H1 (cell line): ENCODE results near the gene PPP1R1B. TPM values are rescaled to one million over a fixed set of nuclear protein-coding genes. Genes with fewer than 3 reads are reported as not detected.

Experiments
- CTCF ChIA-PET: fragments of 300-600 bp; sonication (Branson Sonifier 250); formaldehyde crosslinking; loops from one replicate; lab custom pipeline; 2021; ENCODE audit not compliant: partially characterized antibody; lab: Charles Lee
- POLR2A ChIA-PET: fragments of 300-600 bp; sonication (Branson Sonifier 250); formaldehyde crosslinking; loops from one replicate; lab custom pipeline; 2021; ENCODE audit warnings: inconsistent platforms; ENCODE audit not compliant: partially characterized antibody; lab: Charles Lee
- DNase-seq, 2 experiments: peaks; one replicate each; pipeline versions ENCODE4 v3.0.0 to v3.0.0-alpha.2; 2010 to 2022; ENCODE audit warnings: low spot score in 2 of 2, low read depth in 1 of 2, mixed read lengths in 1 of 2
- FAIRE-seq: peaks from 2 replicates; lab custom pipeline; 2011; peaks lifted over from hg19 to GRCh38; lab: Jason Lieb, UNC
- H2AFZ ChIP-seq: 2 replicates; pipeline ENCODE4 v1.8.1; 2012; ENCODE audit warnings: low read length, inconsistent platforms
- H2AK5ac ChIP-seq: 2 replicates; pipeline ENCODE4 v1.6.1; 2013; ENCODE audit warnings: low read depth, low read length
- H2BK120ac ChIP-seq: replicated peaks from 2 replicates; pipeline ENCODE3; 2013; ENCODE audit warnings: low read depth, low read length, inconsistent platforms
- H2BK12ac ChIP-seq: 2 replicates; pipeline ENCODE4 v1.6.1; 2013; ENCODE audit warnings: low read depth, low read length
- H2BK15ac ChIP-seq: 2 replicates; pipeline ENCODE4 v1.6.1; 2013; ENCODE audit warnings: low read length
- H2BK20ac ChIP-seq: 2 replicates; pipeline ENCODE4 v1.6.1; 2013; ENCODE audit warnings: low read length
- H2BK5ac ChIP-seq: 2 replicates; pipeline ENCODE4 v1.6.1; 2013; ENCODE audit warnings: low read depth, low read length
- H3K14ac ChIP-seq: 2 replicates; pipeline ENCODE4 v1.6.1; 2013; ENCODE audit warnings: inconsistent platforms; ENCODE audit not compliant: insufficient read length
- H3K18ac ChIP-seq: 2 replicates; pipeline ENCODE4 v1.6.1; 2013; ENCODE audit warnings: low read length; ENCODE audit errors: extremely low read depth
- H3K23ac ChIP-seq: 2 replicates; pipeline ENCODE4 v1.6.1; 2013; ENCODE audit warnings: inconsistent platforms; ENCODE audit not compliant: insufficient read length
- H3K23me2 ChIP-seq: 2 replicates; pipeline ENCODE4 v1.6.1; 2013; ENCODE audit warnings: low read depth, low read length
- H3K27ac ChIP-seq: 2 replicates; pipeline ENCODE4 v1.6.1; 2011; ENCODE audit warnings: low read depth, low read length, inconsistent platforms
- H3K27me3 ChIP-seq, 4 experiments: replicated peaks in 1 of 4; 1 replicate in 1 of 4; 2 replicates in 3 of 4; pipeline versions ENCODE4 v1.6.1 to v1.8.1; 2011 to 2013; ENCODE audit warnings: low read length in 3 of 4, mild to moderate bottlenecking in 3 of 4, inconsistent platforms in 2 of 4, mixed read lengths in 2 of 4, moderate library complexity in 1 of 4; ENCODE audit not compliant: control insufficient read depth in 3 of 4, insufficient read depth in 3 of 4; ENCODE audit errors: extremely low read depth in 1 of 4
- H3K36me3 ChIP-seq, 4 experiments: 2 replicates each; pipeline versions ENCODE4 v1.6.1 to v1.8.1; 2011 to 2013; ENCODE audit warnings: mild to moderate bottlenecking in 4 of 4, low read length in 3 of 4, moderate library complexity in 2 of 4, control low read depth in 1 of 4, inconsistent platforms in 1 of 4; ENCODE audit not compliant: insufficient read depth in 4 of 4, control insufficient read depth in 2 of 4
- H3K4ac ChIP-seq: replicated peaks from 2 replicates; pipeline ENCODE3; 2013; ENCODE audit warnings: low read length, low read depth, mixed read lengths, inconsistent platforms; ENCODE audit not compliant: insufficient read length
- H3K4me1 ChIP-seq, 4 experiments: replicated peaks in 1 of 4; 1 replicate in 1 of 4; 2 replicates in 3 of 4; pipeline versions ENCODE4 v1.6.1 to v1.8.1; 2011 to 2013; ENCODE audit warnings: low read length in 3 of 4, inconsistent platforms in 2 of 4, mixed read lengths in 1 of 4; ENCODE audit not compliant: insufficient read depth in 4 of 4, control insufficient read depth in 3 of 4
- H3K4me2 ChIP-seq, 2 experiments: 2 replicates each; pipeline versions ENCODE4 v1.6.1 to v1.8.1; 2011 to 2013; ENCODE audit warnings: low read depth in 2 of 2, low read length in 2 of 2, control low read depth in 1 of 2, inconsistent platforms in 1 of 2, mild to moderate bottlenecking in 1 of 2; ENCODE audit not compliant: insufficient read depth in 1 of 2
- H3K4me3 ChIP-seq, 4 experiments: fragments of 200-600, 300-600 bp in 1 of 4; sonication (generic), shearing (Covaris generic), sonication (Bioruptor Twin) in 1 of 4; 2 replicates each; pipeline versions ENCODE4 v1.5.1 to v1.8.1; 2011 to 2016; ENCODE audit warnings: low read length in 4 of 4, low read depth in 3 of 4, control low read depth in 2 of 4, inconsistent platforms in 2 of 4, mild to moderate bottlenecking in 2 of 4, mixed read lengths in 1 of 4, moderate library complexity in 1 of 4; ENCODE audit not compliant: insufficient read depth in 2 of 4; ENCODE audit errors: extremely low read depth in 1 of 4
- H3K56ac ChIP-seq: replicated peaks from 2 replicates; pipeline ENCODE3; 2013; ENCODE audit warnings: low read depth, mild to moderate bottlenecking, mixed read lengths, low read length, inconsistent platforms; ENCODE audit not compliant: insufficient read length
- H3K79me1 ChIP-seq: 2 replicates; pipeline ENCODE4 v1.6.1; 2013; ENCODE audit warnings: low read depth, low read length, control low read depth
- H3K79me2 ChIP-seq, 2 experiments: 2 replicates each; pipeline versions ENCODE4 v1.6.1 to v1.8.1; 2012 to 2013; ENCODE audit warnings: low read length in 2 of 2, mild to moderate bottlenecking in 2 of 2, inconsistent platforms in 1 of 2; ENCODE audit not compliant: insufficient read depth in 2 of 2, control insufficient read depth in 1 of 2
- H3K9ac ChIP-seq, 4 experiments: replicated peaks in 1 of 4; 1 replicate in 1 of 4; 2 replicates in 3 of 4; pipeline versions ENCODE4 v1.6.1 to v1.8.1; 2011 to 2013; ENCODE audit warnings: low read depth in 3 of 4, low read length in 3 of 4, control low read depth in 2 of 4, mild to moderate bottlenecking in 2 of 4, moderate library complexity in 2 of 4, inconsistent platforms in 1 of 4; ENCODE audit errors: extremely low read depth in 1 of 4
- H3K9me3 ChIP-seq, 2 experiments: 2 replicates each; pipeline versions ENCODE4 v1.6.1 to v1.8.1; 2012 to 2013; ENCODE audit warnings: mild to moderate bottlenecking in 2 of 2, moderate library complexity in 2 of 2, control low read depth in 1 of 2, inconsistent platforms in 1 of 2, low read depth in 1 of 2, low read length in 1 of 2, mixed read lengths in 1 of 2; ENCODE audit not compliant: insufficient read depth in 2 of 2
- H4K20me1 ChIP-seq, 2 experiments: replicated peaks in 1 of 2; 2 replicates each; pipeline versions ENCODE3 to v1.8.1; 2011 to 2013; ENCODE audit warnings: inconsistent platforms in 2 of 2, low read length in 2 of 2, mild to moderate bottlenecking in 1 of 2; ENCODE audit not compliant: insufficient read depth in 2 of 2, control insufficient read depth in 1 of 2
- H4K5ac ChIP-seq: 2 replicates; pipeline ENCODE4 v1.6.1; 2013; ENCODE audit warnings: low read length, low read depth, mixed read lengths, inconsistent platforms; ENCODE audit not compliant: insufficient read length
- H4K8ac ChIP-seq: 2 replicates; pipeline ENCODE4 v1.8.0; 2013; ENCODE audit warnings: mild to moderate bottlenecking, moderate library complexity, low read length, inconsistent platforms; ENCODE audit not compliant: insufficient read depth; ENCODE audit errors: extremely low read depth
- H4K91ac ChIP-seq: replicated peaks from 2 replicates; pipeline ENCODE3; 2013; ENCODE audit warnings: low read length, mixed read lengths, inconsistent platforms; ENCODE audit not compliant: insufficient read length
- BCL11A ChIP-seq, 2 experiments: IDR thresholded peaks; one replicate each; pipeline ENCODE4 v1.6.1; 2011; ENCODE audit warnings: low read depth in 2 of 2, low read length in 2 of 2, mild to moderate bottlenecking in 2 of 2
- CBX8 ChIP-seq: fragments of 300-800, 300-1000 bp; sonication (generic); IDR thresholded peaks from 2 replicates; pipeline ENCODE4 v1.7.1; 2016; ENCODE audit warnings: low read depth, low read length, borderline replicate concordance
- CHD1 ChIP-seq: IDR thresholded peaks from 2 replicates; pipeline ENCODE4 v1.6.1; 2012; ENCODE audit warnings: low read depth, low read length, improper control_type of control experiment
- CTBP2 ChIP-seq: IDR thresholded peaks from 2 replicates; pipeline ENCODE4 v1.7.0; 2011; ENCODE audit warnings: borderline replicate concordance, mild to moderate bottlenecking, moderate library complexity, mixed read lengths, low read length; ENCODE audit not compliant: insufficient read depth, insufficient read length
- EGR1 ChIP-seq: IDR thresholded peaks from 2 replicates; pipeline ENCODE4 v1.6.1; 2011; ENCODE audit warnings: low read depth, low read length, borderline replicate concordance
- MAX ChIP-seq: IDR thresholded peaks from 2 replicates; pipeline ENCODE4 v1.6.1; 2012; ENCODE audit warnings: inconsistent platforms
- POLR2A ChIP-seq, 2 experiments: IDR thresholded peaks; 1 replicate in 1 of 2; 2 replicates in 1 of 2; pipeline ENCODE4 v1.6.1; 2011; ENCODE audit warnings: low read depth in 2 of 2, low read length in 2 of 2, mild to moderate bottlenecking in 2 of 2; ENCODE audit errors: control extremely low read depth in 1 of 2
- YY1 ChIP-seq: IDR thresholded peaks from 2 replicates; pipeline ENCODE4 v1.6.1; 2011; ENCODE audit warnings: low read depth, mild to moderate bottlenecking, low read length
- WGBS, 2 experiments: shearing (Covaris generic) in 1 of 2; methylation state at CpG; one replicate each; pipeline versions ENCODE4 v1.1.6 to v1.1.7; 2013 to 2015; ENCODE audit warnings: low lambda C conversion rate in 2 of 2, mixed read lengths in 2 of 2, inconsistent platforms in 1 of 2, low coverage in 1 of 2, missing lambda C conversion rate in 1 of 2; ENCODE audit not compliant: insufficient replicate concordance in 2 of 2, insufficient coverage in 1 of 2, insufficient read length in 1 of 2; ENCODE audit errors: extremely low coverage in 1 of 2, missing lambda C conversion rate in 1 of 2; 5-methylcytosine and 5-hydroxymethylcytosine counted together
- polyA plus RNA-seq, 7 experiments: library from polyadenylated mRNA; depleted of rRNA in 3 of 7; stranded (reverse) in 5 of 7; unstranded in 2 of 7; fragments of >200 nt in 5 of 7; fragments of 200-250 nt in 2 of 7; gene quantifications; 1 replicate in 5 of 7; 2 replicates in 1 of 7; 4 replicates in 1 of 7; pipeline versions ENCODE4 v1.2.1 to v1.2.3, GENCODE V29; 2011 to 2013; ENCODE audit warnings: missing spikeins in 2 of 7, mixed read lengths in 2 of 7
- total RNA-seq: library from RNA; stranded (reverse); fragmentation: NEBNext Ultra II Directional; extraction: Animal tissue kit (Norgen Biotek cat#: 25700); gene quantifications from 2 replicates; pipeline ENCODE4 v1.2.1, GENCODE V29; 2021

The PPP1R1B gene
- total and polyA plus RNA-seq, 2 of the 8 experiments (the other 6 are each of a cell fraction or from before 2014, with no cell fraction given) = 10.7 to 22.3 TPM

DNA sequence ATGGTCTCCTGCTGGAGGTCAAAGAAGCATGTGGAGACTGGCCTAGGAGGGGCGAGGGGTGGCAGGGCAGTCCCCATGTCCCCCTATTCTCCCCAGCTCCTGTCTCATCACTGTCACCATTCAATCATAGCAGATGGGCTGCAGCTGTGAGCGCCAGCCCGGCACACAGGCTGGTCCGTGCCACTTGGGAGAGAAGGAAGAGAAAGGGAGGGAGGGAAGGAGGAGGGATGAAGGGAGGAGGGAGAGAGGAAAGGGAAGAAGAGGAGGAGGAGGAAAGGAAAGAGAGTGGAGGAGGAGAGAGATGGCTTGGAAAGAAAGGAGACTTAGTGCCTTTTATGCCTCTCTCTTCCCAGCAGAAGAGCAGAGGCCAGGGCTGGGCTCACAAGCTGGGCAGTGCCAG lies 31.5 kb upstream of the PPP1R1B start:
- H2BK20ac ChIP-seq = peak overlapping the region; percentile 91; the same call in 1 of the 2 replicates
- no peak overlapping the region for H3K9ac ChIP-seq
- H2AK5ac ChIP-seq = 0 out of 2 replicates have a peak overlapping the region, but pooled peaks have one; percentile 26
- no peaks in the 10 kb centered on the region for H3K9me3 ChIP-seq
- peak overlapping the region; percentile 52; the same call in 1 of the 2 replicates for H3K18ac ChIP-seq
- peak overlapping the region; percentile 69; the same call in 1 of the 2 replicates for H2BK12ac ChIP-seq
- H3K36me3 ChIP-seq = peaks cover 0 to 2% (median 0%) of the 10 kb centered on the region in 4 experiments; a peak in 1 of 8 replicates
- no peak overlapping the region for H4K8ac ChIP-seq
- TF ChIP-seq YY1 (0 out of 2 replicates have a peak, but pooled peaks have one; percentile 5), BCL11A (IDR thresholded peaks at IDR 0.05; ENCODE audit: low read depth in 2 of 2, low read length in 2 of 2) (no peak), POLR2A (IDR thresholded peaks at IDR 0.05; ENCODE audit: control extremely low read depth in 1 of 2, low read depth in 2 of 2, low read length in 2 of 2) (no peak), MAX (no peak), CHD1 (no peak), CTBP2 (peak; percentile 38), EGR1 (peak; percentile 12; the same call in 1 of the 2 replicates), CBX8 (no peak)
- no peak overlapping the region for H3K23ac ChIP-seq
- H3K14ac ChIP-seq = no peak overlapping the region
- DNase-seq (peak in 1 of 2 experiments; percentile 55), FAIRE-seq (no peak)
- H2BK5ac ChIP-seq = peak overlapping the region; percentile 61; the same call in 1 of the 2 replicates
- no peak overlapping the region for H4K5ac ChIP-seq
- no peaks in the 10 kb centered on the region for H3K79me1 ChIP-seq
- no peak overlapping the region for H2BK15ac ChIP-seq
- H3K23me2 ChIP-seq = peaks cover 8% of the 10 kb centered on the region; the same call in 1 of the 2 replicates
- H2BK120ac ChIP-seq = no peak overlapping the region
- H3K4me2 ChIP-seq = peak overlapping the region; percentile 59 to 66
- peak overlapping the region in 1 of 4 experiments; percentile 36; a peak in 2 of 8 replicates for H3K4me3 ChIP-seq
- H3K27me3 ChIP-seq = peaks cover 50 to 81% (median 77%) of the 10 kb centered on the region in 4 experiments
- no peak overlapping the region for H4K91ac ChIP-seq
- H4K20me1 ChIP-seq = peaks cover 3 to 12% of the 10 kb centered on the region in 2 experiments
- H3K79me2 ChIP-seq = no peaks in the 10 kb centered on the region
- POLR2A ChIA-PET = interaction anchor here (0.7 to 1.4 kb wide), 6 partner anchors 9 to 42 kb away, joined by 3 to 6 read pairs (median 3); no protein-coding TSS in a partner anchor
- CTCF ChIA-PET = interaction anchor here (1.0 to 2.1 kb wide), 9 partner anchors 18 to 77 kb away, joined by 3 to 17 read pairs (median 4); no protein-coding TSS in a partner anchor
- no peak overlapping the region for H3K4ac ChIP-seq
- H3K27ac ChIP-seq = no peak overlapping the region
- 5% methylated on average over 4 of the region's 4 CpGs; no CpG with 5 or more reads in 1 of the 2 experiments for WGBS, 2 experiments
- H3K4me1 ChIP-seq = peaks cover 5 to 39% (median 26%) of the 10 kb centered on the region in 4 experiments
- no peak overlapping the region for H3K56ac ChIP-seq
- no peak overlapping the region for H2AFZ ChIP-seq
